Activated CD8-positive, alpha-beta memory T cell treated with anti-CD3 and anti-CD28 coated beads, Interleukin-2, amount 50 U/mL, for 1 hour (primary cell): ENCODE results near the gene OR2AG1.

Source experiments
- DNase-seq: peaks from one replicate; pipeline ENCODE4 v3.0.0-alpha.2; 2020; ENCODE audit errors: extremely low read depth

Gene OR2AG1, protein sequence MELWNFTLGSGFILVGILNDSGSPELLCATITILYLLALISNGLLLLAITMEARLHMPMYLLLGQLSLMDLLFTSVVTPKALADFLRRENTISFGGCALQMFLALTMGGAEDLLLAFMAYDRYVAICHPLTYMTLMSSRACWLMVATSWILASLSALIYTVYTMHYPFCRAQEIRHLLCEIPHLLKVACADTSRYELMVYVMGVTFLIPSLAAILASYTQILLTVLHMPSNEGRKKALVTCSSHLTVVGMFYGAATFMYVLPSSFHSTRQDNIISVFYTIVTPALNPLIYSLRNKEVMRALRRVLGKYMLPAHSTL

DNA sequence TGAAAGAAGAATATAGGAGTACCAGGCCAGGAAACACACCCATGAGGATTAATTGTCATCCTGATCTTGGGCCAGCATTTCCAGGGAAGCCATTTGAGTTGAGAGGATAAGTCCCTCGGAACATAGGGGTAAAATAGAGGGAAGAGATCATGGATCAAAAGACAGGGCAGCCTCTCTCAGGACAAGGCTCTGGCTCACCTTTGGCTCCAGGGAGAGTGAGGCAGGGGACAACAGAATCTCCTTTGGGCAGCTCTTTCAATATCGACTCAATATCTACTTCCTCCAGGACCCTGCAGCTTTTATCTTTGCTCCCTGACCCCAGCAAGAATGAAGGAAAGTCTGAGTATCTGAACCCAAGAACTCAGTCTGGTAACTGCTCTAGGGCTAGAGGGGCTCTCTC, at the start of gene OR2AG1:
OR2AG1 (plus strand) TSS at position 301 of the 400 bp plus-strand sequence. CDS start 2,018 bp downstream, outside the sequence.
- DNase-seq = no peak

DNA sequence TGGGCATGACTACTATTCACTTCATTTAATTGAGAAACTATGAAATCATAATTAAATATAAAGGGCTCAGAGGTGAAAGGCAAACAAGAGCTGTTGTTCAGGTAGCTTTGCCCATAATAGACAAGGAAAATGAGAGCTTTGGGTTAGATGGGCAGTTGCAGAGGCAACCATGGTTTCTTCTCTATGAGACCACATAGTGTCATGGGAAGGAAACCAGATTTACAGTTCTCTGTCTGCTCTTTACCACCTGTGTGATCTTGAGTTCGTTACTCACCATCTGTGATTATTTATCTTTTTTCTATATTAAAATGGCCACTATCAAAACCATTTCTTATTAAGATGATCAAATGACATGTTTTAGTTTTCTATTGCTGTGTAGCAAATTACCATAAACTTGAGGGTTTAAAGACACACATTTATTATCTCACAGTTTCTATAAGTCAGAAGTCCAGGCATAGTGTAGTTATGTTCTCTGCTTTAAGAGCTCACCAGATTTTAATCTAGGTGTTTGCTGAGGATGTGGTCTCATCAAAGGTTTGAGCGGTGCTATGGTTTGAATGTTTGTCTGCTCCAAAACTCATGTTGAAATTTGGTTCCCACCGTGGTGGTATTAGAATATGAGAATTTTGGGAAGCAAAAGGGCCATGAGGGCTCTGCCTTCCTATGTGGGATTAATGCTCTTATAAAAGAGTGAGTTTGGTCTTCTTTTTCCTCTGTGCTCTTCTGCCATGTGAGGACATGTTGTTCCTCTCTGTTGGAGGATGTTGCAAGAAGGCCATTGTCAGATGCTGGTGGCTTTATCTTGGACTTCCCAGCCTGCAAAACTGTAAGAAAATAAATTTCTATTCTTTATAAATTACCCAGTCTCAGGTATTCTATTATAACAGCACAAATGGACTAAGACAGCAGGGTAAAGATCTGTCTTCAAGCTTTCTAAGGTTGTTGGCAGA, 49.2 kb upstream of the OR2AG1 start:
- DNase-seq = no peak

- DNase-seq = no peak
Observed at GRCh38 chr11:6734616-6735015, 48.2 kb upstream of the OR2AG1 start.

GRCh38 chr11:6735306-6735705, 47.5 kb upstream of the OR2AG1 start:
- DNase-seq = no peak

GRCh38 chr11:6736495-6737121, 46.2 kb upstream of the OR2AG1 start:
- DNase-seq = no peak

DNA sequence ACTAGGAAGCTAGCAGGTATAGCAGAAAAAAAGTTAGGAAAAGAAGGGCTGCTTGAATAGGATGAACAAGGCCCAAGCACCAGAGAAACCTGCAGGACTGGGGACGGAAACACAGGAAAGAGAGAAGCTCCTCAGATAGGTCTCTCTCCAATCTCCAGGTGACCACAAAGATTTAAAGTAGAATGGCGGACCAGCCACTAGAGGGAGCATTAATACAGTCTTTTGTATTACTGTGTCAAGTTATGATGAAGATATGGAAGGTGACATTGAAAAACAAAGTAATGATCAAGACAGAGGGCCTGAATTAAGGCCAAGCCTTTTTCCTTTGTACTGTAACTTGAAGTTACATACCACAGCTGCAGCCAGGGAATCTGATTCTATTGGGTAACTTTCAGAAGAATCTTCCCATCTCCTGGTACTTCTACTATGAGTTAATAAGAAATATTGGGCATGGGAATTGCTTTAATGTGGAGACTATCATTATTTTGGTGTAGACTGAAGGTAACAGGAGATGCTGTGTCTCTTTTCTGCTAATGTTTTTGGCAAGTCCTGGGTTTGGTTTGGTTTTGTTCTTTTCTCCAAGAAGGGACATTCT, 44.9 kb upstream of the OR2AG1 start:
- DNase-seq = no peak

GRCh38 chr11:6738590-6738989, 44.2 kb upstream of the OR2AG1 start:
- no peak for DNase-seq

DNA sequence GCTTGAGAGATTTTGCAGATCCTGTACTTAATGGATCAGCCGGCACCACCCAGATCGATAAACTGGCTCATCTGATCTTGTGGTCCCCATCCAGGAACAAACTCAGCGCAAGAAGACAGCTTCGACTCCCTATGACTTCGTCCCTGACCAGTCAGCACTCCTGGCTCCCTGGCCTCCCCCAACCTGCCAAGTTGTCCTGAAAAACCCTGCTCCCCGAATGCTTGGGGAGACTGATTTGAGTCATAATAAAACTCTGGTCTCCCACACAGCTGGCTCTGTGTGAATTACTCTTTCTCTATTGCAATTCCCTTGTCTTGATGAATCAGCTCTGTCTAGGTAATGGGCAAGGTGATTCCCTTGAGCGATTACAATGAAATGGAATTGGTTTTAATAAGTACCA, 40.6 kb upstream of the OR2AG1 start:
- no peak for DNase-seq

DNA sequence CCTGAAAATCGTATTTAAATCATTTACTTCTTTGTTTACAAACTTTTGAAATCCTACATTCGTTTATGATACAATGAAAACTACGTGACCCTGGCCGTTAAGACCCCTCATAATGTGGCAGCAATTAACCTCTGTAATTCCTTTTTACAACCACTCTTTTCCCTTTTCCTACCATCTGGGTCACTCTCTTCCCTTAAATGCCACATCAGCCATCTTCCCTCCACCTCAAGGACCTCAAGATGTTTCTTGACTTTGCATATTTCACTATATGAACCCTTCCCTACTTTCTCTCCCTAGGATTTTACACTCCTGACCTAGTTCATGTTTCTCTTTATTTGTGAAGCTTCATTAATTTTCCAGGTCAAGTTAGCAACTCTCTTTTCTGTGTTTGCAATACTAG, 37.8 kb upstream of the OR2AG1 start:
- no peak for DNase-seq

DNA sequence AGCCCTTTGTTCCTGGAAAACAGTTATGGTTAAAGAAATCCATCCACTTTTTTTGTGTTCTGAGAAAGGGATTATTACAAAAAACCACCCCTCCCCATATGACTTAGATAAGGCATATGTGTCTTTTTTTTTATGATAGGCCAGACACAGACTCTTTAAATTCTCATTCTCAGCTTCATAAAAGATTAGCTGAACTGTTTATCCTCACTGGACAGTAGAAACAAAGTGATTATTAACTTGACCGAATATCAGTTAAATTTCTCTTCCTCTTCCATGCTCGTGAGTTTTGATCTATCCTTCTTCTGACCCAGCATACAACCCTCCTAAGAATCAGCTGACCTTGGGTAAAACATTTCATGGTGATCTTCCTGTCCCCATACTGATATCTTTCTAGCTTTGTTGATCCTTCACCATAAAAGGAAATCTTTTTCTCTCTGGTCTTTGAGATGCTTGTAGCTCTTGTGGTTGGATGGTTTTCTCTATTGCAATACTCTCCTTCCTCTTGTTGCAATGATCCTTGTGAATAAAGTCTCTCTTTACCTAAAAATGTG, 37.3 kb upstream of the OR2AG1 start:
- DNase-seq = no peak

GRCh38 chr11:6746086-6746618, 36.7 kb upstream of the OR2AG1 start:
- DNase-seq = no peak

DNA sequence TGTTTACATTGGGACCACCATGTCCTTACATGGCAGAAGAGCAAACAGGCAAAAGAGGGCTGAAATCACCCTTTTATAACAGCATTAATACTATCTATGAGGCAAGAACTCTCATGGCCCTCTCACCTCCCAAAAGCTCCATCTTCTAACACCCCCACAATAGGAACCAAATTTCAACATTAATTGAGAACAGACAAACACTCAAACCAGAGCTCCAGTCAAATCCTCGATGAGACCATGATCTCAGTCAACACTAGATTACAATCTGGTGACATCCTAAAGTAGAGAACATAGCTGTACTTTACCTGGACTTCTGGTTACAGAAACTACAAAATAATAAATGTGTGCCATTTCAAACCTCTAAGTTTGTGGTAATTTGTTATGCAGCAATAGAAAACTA, 36.2 kb upstream of the OR2AG1 start:
- no peak for DNase-seq

DNA sequence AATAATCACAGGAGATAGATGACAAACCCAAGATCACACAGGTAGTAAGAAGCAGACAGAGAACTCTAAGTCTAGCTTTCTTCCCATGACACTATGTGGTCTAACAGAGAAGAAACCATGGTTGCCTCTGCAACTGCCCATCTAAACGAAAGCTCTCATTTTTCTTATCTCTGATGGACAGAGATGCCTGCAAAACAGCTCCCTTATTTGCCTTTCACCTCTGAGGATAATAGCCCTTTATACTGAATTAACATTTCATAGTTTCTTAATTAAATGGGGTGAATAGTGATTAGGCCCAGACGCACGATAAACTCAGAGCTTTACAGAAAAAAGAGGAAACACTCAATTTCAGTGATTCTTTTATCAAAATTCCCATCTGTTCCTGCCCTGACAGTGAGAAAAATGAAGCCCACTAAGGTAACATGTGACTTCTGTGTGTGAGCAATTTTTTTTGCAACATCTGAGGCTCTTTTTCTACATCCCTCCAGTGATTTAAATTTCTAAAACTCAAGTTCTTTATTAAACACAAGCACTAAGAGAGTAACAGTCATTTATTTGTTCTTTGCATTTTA, 35.6 kb upstream of the OR2AG1 start:
- no peak for DNase-seq

GRCh38 chr11:6755303-6755952, 27.4 kb upstream of the OR2AG1 start:
- no peak for DNase-seq

- no peak for DNase-seq
Observed at GRCh38 chr11:6755953-6756347, 26.9 kb upstream of the OR2AG1 start.

DNA sequence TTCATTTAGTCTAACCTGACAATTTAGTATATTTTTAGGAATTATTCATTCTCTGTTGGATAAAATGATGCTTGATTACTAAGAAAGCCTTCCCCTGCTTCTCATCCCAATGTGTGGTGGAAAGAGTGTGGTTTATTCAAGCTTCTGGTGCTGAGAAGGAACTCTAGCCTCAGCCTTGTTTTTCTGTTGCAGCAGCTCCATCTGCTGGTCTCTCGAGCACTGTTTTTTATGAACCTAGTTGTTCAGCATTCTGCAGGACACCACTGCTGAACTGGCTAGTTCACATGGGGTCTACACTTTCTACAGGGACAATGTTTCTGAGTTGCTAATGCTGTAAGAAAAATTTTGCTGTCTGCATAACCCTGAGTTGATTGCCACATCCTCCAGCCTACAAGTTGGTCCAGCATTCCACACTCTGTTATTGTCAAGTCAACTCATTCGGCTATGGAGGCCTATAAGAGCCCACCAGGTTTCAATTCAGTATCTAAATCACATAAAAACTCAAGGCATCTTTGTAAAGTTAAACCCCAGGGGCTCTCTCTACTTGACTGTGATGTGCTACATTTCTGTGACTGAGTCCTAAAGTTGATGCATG, 25.4 kb upstream of the OR2AG1 start:
- DNase-seq = no peak

DNA sequence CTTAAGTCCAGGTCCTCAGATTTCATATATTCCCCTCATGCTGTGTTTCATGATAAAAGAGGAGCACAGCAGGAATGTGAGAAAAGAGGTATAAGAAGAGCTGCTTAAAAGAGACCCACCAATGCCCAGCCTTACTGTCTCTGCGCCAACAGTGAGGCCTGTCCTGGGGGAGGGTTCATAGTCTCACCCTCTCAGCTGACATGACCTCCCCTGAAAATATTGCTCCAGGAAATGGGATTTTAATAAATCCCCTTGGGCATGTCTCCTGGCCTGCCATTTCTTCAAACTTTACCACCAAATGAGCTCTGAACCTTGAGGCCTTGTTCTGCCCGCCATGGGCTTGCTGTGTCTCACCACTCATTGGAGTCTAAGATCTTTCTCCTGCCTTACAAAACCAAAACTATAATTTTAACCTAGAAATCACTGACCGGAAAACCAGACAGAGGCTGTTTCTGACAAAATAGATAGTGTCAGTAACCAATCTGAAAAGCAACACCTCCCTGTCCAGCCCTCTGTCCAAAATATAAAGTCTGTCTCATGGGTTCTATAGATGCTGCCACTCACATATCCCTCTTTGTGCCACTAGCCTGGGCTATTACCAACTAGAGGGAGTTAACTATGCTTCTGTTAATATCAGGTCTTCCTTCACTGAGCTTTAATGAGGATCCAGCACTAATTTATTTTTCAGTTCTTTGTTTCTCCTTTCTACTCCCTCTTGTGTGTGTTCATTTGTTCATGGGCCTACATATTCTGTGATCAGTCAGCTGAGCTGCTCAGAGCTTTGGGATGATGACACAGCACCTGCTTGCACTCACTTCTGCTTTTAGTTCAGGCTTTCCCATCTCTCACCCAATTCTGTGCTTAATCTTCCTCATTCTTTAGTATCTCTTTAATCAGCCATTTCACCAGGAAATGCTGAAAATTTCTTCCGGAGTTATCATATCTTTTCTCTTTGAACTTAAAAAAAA, 10.6 kb upstream of the OR2AG1 start, which contains the start of gene OR2AG2:
OR2AG2 (minus strand) TSS at position 51 of the 968 bp plus-strand sequence. CDS start 3,019 bp downstream, outside the sequence.
- DNase-seq = no peak

GRCh38 chr11:6778518-6778917, 4.3 kb upstream of the OR2AG1 start:
- DNase-seq = no peak

GRCh38 chr11:6780829-6781228, 2.0 kb upstream of the OR2AG1 start:
- DNase-seq = no peak
